HUES6 (cell line): ENCODE results near the gene ABCC1.

Experiments
- H3K27ac ChIP-seq: 2 replicates; pipeline ENCODE4 v1.7.0; 2013; ENCODE audit warnings: low read depth, mild to moderate bottlenecking, low read length, inconsistent platforms
- H3K27me3 ChIP-seq: 2 replicates; pipeline ENCODE4 v1.6.1; 2013; ENCODE audit warnings: low read length; ENCODE audit not compliant: control insufficient read depth, insufficient read depth
- H3K36me3 ChIP-seq: 2 replicates; pipeline ENCODE4 v1.6.1; 2013; ENCODE audit warnings: low read length; ENCODE audit not compliant: control insufficient read depth, insufficient read depth
- H3K4me1 ChIP-seq: 2 replicates; pipeline ENCODE4 v1.6.1; 2013; ENCODE audit warnings: low read length; ENCODE audit not compliant: control insufficient read depth, insufficient read depth
- H3K4me3 ChIP-seq: 2 replicates; pipeline ENCODE4 v1.5.1; 2013; ENCODE audit warnings: low read depth, low read length
- H3K9ac ChIP-seq: one replicate; pipeline ENCODE4 v1.6.1; 2013; ENCODE audit warnings: mild to moderate bottlenecking, low read length
- H3K9me3 ChIP-seq: 2 replicates; pipeline ENCODE4 v1.6.1; 2013; ENCODE audit warnings: low read depth, low read length; ENCODE audit not compliant: control insufficient read depth, insufficient read depth

Gene ABCC1

DNA sequence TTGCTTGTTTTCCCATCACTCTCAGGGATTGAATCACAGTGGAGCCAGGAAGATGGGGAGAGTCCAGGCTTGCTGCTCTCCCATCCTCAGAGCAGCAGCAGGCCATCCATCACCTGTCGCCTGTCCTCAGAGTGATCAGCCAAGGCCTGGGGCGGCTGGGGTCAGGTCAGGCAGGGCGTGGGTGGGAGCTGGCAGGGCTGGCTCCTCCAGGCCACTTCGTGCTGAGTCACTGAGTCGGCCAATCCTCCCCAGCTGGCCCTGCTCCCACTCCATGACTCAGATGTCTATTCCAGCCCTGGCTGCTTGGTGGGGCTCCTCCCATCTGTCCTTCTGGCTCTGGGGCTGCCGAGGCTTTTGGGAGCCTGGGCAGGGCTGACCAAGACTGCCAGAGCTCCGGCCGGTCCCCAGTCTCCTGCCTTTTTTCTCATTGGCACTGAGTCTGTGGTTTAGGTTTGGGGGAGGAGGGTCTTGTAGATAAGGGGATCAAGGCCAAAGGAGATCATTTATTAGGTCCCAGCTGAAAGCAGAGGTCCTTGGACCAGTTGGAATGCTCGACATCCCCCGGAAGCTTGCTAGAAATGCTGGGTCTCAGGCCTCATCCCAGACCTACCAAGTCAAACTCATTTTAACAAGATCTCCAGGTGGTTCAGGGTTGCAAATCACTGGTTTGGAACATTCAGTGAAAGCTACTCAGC is 72.7 kb downstream of the ABCC1 start:
- no peak overlapping the region for H3K4me3 ChIP-seq
- no peaks in the 10 kb centered on the region for H3K9me3 ChIP-seq
- peaks cover 5% of the 10 kb centered on the region; the same call in 1 of the 2 replicates for H3K4me1 ChIP-seq
- peak overlapping the region; percentile 45; the same call in 1 of the 2 replicates for H3K27ac ChIP-seq
- no peak overlapping the region for H3K9ac ChIP-seq
- no peaks in the 10 kb centered on the region for H3K27me3 ChIP-seq
- H3K36me3 ChIP-seq: peaks cover 56% of the 10 kb centered on the region

DNA sequence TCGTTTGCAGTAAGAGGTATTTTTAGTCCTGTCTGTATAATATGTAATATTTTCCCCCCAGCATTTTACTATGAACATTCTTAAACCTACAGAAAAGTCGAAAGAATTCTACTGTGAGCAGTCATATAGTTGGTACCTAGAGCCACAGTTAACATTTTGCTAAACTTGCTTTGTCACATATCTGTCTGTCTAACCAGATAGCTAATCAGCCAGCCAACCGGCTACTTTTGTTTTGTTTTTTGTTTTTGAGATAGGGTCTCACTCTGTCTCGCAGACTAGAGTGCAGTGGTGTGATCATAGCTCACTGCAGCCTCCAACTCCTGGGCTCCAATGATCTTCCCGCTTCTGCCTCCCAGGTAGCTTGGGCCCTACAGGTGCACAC is 73.3 kb downstream of the ABCC1 start:
- Histone ChIP-seq H3K4me3 (no peak overlapping the region), H3K4me1 (peaks cover 5% of the 10 kb centered on the region; the same call in 1 of the 2 replicates), H3K27me3 (no peaks in the 10 kb centered on the region), H3K9me3 (no peaks in the 10 kb centered on the region), H3K36me3 (peaks cover 52% of the 10 kb centered on the region), H3K27ac (peak overlapping the region; percentile 45; the same call in 1 of the 2 replicates), H3K9ac (no peak overlapping the region)

DNA sequence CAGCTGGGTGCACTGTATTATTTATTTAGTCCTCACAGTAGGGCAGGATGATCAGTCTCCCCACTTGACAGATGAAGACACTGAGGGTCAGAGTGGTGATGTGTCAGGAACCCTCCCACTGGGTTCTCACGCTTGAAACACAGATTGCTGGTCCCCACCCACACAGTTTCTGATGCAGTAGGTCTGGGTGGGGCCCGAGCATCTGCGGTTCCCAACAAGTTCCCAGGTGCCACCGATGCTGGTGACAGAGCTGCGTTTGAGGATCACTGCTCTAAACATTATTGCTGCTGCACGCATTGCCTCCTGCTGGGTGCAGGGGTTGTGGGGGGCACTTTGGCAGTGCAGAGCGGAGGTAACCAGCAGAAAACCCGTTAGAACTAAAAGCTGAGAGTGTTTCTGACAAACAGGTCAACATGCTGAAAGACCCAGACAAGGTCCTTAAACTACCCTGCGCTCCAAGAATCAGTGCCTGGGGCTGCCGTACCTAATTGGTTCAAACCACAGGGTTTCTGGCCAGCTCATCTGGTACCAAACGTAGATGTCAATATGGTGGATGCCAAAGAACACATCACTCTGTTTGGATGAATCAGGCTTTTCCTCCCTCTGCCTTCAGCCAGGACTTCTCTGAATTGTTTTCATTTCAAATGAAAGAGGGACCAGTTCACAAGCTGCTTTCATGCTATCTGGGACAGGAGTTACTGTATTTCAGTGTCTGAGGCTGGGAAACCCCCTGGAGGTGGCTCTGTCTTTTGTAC is 76.0 kb downstream of the ABCC1 start:
- no peak overlapping the region for H3K27ac ChIP-seq
- H3K4me3 ChIP-seq: no peak overlapping the region
- H3K9me3 ChIP-seq: no peaks in the 10 kb centered on the region
- H3K27me3 ChIP-seq: no peaks in the 10 kb centered on the region
- peaks cover 5% of the 10 kb centered on the region; the same call in 1 of the 2 replicates for H3K4me1 ChIP-seq
- H3K36me3 ChIP-seq: peaks cover 41% of the 10 kb centered on the region
- H3K9ac ChIP-seq: no peak overlapping the region

DNA sequence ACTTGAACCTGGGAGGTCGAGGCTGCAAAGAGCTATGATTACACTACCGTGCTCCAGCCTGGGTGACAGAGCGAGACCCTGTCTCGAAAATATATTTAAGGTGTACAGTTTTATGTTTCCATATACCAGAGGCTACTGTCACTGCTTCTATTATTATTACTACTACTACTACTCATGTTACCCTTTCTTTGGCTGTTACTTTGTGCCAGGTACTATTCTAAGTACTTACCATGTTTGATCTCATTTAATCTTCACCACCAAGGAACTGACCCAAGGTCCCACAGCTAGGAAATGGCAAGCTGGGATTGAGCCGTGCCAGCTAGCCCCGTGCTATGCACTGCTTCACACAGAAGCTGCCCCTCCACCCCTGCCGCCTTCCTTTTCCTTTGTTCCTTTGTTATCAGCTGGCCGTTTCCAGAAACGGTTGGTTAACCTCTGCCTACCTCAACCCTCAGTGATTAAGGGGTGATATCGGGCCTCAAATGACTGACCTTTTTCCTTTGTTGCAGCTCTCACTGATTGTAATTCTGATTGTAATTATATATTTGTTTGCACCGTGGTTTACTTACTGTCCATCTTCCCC is 78.4 kb downstream of the ABCC1 start:
- Histone ChIP-seq H3K4me1 (no peaks in the 10 kb centered on the region), H3K4me3 (no peak overlapping the region), H3K9me3 (no peaks in the 10 kb centered on the region), H3K27me3 (no peaks in the 10 kb centered on the region), H3K9ac (no peak overlapping the region), H3K36me3 (peaks cover 41% of the 10 kb centered on the region), H3K27ac (no peak overlapping the region)

DNA sequence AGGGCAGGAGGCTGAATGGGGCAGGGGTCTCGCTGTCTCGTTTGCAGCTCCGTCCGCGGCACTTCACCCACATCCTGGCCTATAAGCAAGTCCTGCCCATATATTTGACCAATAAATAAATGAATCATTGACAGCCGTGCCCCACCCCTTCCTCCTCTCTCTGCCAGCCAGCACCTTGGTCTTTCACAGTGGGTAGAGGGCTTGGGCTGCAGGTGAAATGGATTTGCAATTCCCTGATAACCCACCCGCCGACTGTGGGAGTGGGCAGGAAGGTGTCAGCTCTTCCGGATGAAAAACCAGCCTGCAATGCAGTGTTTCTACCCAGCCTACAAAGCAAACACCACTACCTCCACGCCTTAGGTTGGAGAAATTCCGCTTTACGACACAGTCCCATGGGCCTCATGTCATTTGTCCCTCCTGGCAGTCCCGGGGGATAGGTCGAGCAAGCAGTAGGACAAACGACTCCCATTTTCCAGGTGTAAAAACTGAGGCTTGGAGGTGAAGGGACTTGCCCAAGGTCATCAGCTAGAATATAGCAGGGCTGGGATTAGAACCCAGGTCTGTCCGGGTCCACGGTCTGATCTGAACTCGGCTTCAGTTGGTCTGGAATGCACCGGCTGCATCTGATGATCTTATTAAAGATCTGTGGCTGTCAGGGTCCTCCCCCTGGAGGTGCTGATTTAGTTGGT is 79.0 kb downstream of the ABCC1 start:
- H3K9ac ChIP-seq: no peak overlapping the region
- H3K4me3 ChIP-seq: no peak overlapping the region
- H3K27me3 ChIP-seq: no peaks in the 10 kb centered on the region
- peaks cover 45% of the 10 kb centered on the region for H3K36me3 ChIP-seq
- H3K27ac ChIP-seq: no peak overlapping the region
- no peaks in the 10 kb centered on the region for H3K4me1 ChIP-seq
- H3K9me3 ChIP-seq: no peaks in the 10 kb centered on the region

DNA sequence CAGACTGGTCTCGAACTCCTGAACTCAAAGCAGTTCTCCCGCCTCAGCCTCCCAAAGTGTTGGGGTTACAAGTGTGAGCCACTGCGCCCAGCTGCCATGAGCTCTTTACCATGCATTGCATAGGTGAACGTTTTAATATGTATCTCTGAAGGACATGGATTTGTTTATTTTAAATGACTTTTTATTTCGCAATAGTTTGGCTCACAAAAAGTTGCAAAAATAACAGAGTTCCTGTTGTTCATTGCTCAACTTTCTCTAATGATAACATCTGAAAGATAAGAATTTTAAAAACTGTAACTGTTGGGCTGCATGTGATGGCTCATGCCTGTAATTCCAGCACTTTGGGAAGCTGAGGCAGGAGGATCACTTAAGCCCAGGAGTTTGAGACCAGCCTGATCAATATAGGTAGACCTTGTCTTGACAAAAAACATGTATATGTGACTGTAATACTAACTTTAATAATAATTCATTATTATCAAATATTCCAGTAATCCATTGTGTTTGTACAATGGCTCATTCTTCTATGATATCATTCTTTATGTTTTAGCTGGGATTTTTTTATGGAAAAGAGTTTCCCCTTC is 80.1 kb downstream of the ABCC1 start:
- Histone ChIP-seq H3K36me3 (peaks cover 50% of the 10 kb centered on the region), H3K4me3 (no peak overlapping the region), H3K9me3 (no peaks in the 10 kb centered on the region), H3K4me1 (no peaks in the 10 kb centered on the region), H3K9ac (no peak overlapping the region), H3K27me3 (no peaks in the 10 kb centered on the region), H3K27ac (no peak overlapping the region)

DNA sequence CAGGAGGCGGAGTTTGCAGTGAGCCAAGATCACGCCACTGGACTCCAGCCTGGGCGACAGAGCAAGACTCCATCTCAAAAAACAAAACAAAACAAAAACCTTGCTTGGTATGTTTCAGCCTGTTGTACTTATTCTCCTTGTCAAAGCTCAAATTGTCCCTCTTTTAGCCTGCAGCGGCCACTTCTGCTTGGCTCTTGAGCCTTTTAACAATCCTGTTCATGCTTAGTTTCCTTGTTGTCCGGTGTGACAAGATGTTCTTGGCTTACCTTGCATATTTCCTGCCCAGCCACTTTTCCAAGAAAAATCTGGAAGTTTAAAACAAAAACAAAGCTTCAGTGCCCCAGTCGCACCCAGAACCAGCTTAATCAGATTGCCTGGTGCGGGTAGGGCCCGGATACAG is 81.0 kb downstream of the ABCC1 start:
- Histone ChIP-seq H3K27me3 (no peaks in the 10 kb centered on the region), H3K4me3 (no peak overlapping the region), H3K36me3 (peaks cover 45% of the 10 kb centered on the region), H3K4me1 (no peaks in the 10 kb centered on the region), H3K27ac (no peak overlapping the region), H3K9me3 (no peaks in the 10 kb centered on the region), H3K9ac (no peak overlapping the region)

DNA sequence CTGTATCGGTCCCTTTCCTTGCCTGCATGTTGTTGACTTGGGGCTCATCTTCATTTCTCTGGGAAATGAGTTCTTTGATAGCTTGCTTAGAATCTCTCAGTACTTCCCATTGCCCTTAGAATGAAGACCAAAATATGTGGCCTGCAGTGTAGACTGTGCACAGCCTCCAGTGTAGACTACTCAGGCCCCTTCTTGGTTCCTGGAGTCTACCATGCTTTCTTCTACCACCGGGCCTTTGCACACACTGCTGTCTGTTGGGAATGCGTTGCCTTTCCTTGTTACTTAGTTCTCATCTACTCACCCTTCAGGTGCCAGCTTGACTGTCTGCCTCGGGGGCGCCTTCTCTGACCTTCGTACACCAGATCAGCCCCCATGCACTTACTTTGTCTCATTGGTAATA is 82.0 kb downstream of the ABCC1 start:
- no peak overlapping the region for H3K4me3 ChIP-seq
- no peak overlapping the region for H3K27ac ChIP-seq
- H3K36me3 ChIP-seq: peaks cover 50% of the 10 kb centered on the region
- H3K9ac ChIP-seq: no peak overlapping the region
- no peaks in the 10 kb centered on the region for H3K27me3 ChIP-seq
- no peaks in the 10 kb centered on the region for H3K4me1 ChIP-seq
- H3K9me3 ChIP-seq: no peaks in the 10 kb centered on the region

DNA sequence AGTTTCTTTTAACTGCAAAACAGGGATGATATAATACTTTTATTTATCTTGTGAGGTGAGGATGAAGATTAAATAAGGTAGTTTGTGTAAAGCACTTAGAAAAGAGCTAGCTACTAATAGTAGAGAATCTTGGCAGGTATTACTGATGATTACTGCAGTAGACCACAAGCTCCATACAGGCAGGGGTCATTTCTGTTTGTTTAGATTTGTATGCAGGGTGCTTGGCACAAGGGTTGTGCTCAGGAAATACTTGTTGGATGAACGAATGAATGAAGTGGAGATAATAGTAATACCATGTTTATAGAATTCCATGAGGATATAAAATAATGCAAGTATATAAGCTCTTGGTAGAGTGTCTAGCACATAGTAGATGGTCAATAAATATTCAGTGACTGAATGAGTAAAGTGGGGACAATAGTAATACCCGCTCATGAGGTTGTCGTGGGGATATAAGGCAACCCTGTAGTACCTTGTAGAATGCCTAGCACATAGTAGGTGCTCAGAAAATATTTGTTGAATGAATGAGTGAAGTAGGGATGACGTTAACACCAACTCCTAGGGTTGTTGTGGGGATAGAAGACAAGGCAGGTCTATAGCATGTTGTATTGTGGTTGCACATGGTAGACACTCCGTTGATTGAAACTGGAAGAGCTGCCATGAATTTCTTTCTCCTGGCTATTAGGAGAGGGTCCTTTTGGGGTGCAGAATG is 83.0 kb downstream of the ABCC1 start:
- H3K36me3 ChIP-seq: peaks cover 57% of the 10 kb centered on the region

DNA sequence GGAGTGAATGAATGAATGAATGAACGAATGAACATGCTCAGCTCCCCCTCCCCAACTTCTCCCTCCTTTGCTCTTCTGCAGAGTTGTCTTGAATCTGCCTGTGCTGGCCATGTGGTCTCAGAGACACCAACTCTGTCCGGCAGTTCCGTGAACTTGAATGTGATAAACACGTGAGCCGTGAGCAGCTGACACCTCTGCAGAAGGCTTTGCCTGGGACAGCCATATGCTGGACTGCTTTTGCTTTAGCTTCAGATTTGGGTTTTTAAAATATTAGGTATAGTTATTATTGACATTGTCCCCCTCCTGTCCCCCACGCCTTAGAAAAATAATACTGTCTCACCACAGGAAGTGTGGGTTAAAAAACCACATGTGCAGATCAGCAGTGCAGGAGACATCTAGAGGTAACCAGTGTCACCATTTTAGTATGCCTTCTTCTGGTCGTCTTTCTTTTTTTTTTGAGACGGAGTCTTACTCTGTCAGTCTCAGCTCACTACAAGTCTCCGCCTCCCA is 83.8 kb downstream of the ABCC1 start:
- H3K27ac ChIP-seq: no peak overlapping the region
- H3K36me3 ChIP-seq: peaks cover 66% of the 10 kb centered on the region
- H3K9ac ChIP-seq: no peak overlapping the region
- H3K4me3 ChIP-seq: no peak overlapping the region
- H3K9me3 ChIP-seq: no peaks in the 10 kb centered on the region
- H3K4me1 ChIP-seq: no peaks in the 10 kb centered on the region
- no peaks in the 10 kb centered on the region for H3K27me3 ChIP-seq

More for the DNA sequence above, 83.0 kb downstream of the ABCC1 start:
- no peaks in the 10 kb centered on the region for H3K9me3 ChIP-seq
- H3K27me3 ChIP-seq: no peaks in the 10 kb centered on the region
- no peak overlapping the region for H3K9ac ChIP-seq
- no peak overlapping the region for H3K27ac ChIP-seq
- H3K4me1 ChIP-seq: no peaks in the 10 kb centered on the region
- H3K4me3 ChIP-seq: no peak overlapping the region
